Ovary (tissue), 9 donors: ENCODE results near the gene CTBP2. TPM values are rescaled to one million over a fixed set of nuclear protein-coding genes. Genes with fewer than 3 reads are reported as not detected.
A peak's percentile ranks its signal among the peaks of the same experiment; 100 is the strongest.

Experiments used
- DNase-seq, 5 donors: peaks; one replicate each; pipeline ENCODE4 v3.0.0-alpha.2; 2019 to 2020
- H3K27ac ChIP-seq, 2 donors: fragments of 200-600 bp; one replicate each; pipeline versions ENCODE4 v1.5.1 to v1.8.0; 2019 to 2022
- H3K27me3 ChIP-seq: fragments of 200-600 bp; one replicate; pipeline ENCODE4 v1.8.0; 2022
- H3K36me3 ChIP-seq: fragments of 200-600 bp; sonication (generic); one replicate; pipeline ENCODE4 v1.5.1; 2019
- H3K4me1 ChIP-seq: one replicate; pipeline ENCODE4 v1.8.1; 2013; ENCODE audit warnings: mild to moderate bottlenecking, moderate library complexity; ENCODE audit not compliant: insufficient read depth
- H3K4me3 ChIP-seq: fragments of 200-600 bp; sonication (generic); one replicate; pipeline ENCODE4 v1.5.1; 2017
- H3K9me3 ChIP-seq, 2 donors: fragments of 200-600 bp in 1 of 2; sonication (generic) in 1 of 2; one replicate each; pipeline versions ENCODE4 v1.5.1 to v1.8.1; 2013 to 2019; ENCODE audit warnings: mild to moderate bottlenecking in 1 of 2, moderate library complexity in 1 of 2
- CTCF ChIP-seq, 3 donors: fragments of 450-650 bp in 2 of 3; fragments of 200-600 bp in 1 of 3; IDR thresholded peaks; one replicate each; pipeline versions ENCODE4 v1.5.1 to v1.8.0; 2016 to 2022; ENCODE audit warnings: antibody characterized with exemption in 3 of 3, mild to moderate bottlenecking in 1 of 3
- EP300 ChIP-seq: sonication (generic); formaldehyde crosslinking; IDR thresholded peaks from one replicate; pipeline ENCODE4 v1.6.1; 2017; ENCODE audit warnings: antibody characterized with exemption
- POLR2A ChIP-seq: fragments of 450-650 bp; IDR thresholded peaks from one replicate; pipeline ENCODE4 v1.6.1; 2017; ENCODE audit warnings: antibody characterized with exemption, mild to moderate bottlenecking, moderate library complexity
- WGBS, 3 donors: extraction: QIAGEN DNeasy Blood & Tissue Kit in 1 of 3; methylation state at CpG; one replicate each; pipeline versions ENCODE4 v1.1.5 to v1.1.7; 2013 to 2017; 5-methylcytosine and 5-hydroxymethylcytosine counted together
- intact Hi-C, 4 donors: fragments of 100-400 bp; cut with DNase I; formaldehyde crosslinking; loops; one replicate each; pipeline versions ENCODE4 v1.11.0 to v1.15.1; 2022 to 2023
- polyA plus RNA-seq, 2 donors: library from polyadenylated mRNA; stranded (reverse); fragments of 200-250 nt in 1 of 2; fragments of 350-450 nt in 1 of 2; fragmentation: Illumina TruSeq in 1 of 2; extraction: RNeasy Lipid Tissue Mini Kit (QIAGEN cat#74804) in 1 of 2; gene quantifications; one replicate each; pipeline ENCODE4 v1.2.3, GENCODE V29; 2013 to 2014
- total RNA-seq, 7 donors: library from RNA; depleted of rRNA in 2 of 7; stranded (reverse); fragments of >200 nt in 2 of 7; fragmentation: NEBNext Ultra II Directional in 3 of 7; extraction: Animal tissue kit (Norgen Biotek cat#: 25700) in 3 of 7; gene quantifications; one replicate each; pipeline versions ENCODE4 v1.1.0 to v1.2.4, GENCODE V29; 2016 to 2023
- donor health status: DM: no; HTN: no; CAD: no; lungs with moderate emphysema.
- donor health status: DM: no; HTN: no; CAD: no.
- donor health status: Bipolar disorder and iron deficiency.
- donor health status: DM: yes; HTN: yes; CAD: no.
- donor health status: DM: no; HTN: no; CAD: no.
- donor health status: DM: yes; HTN: yes; CAD: no.

The CTBP2 gene
- total and polyA plus RNA-seq, 9 donors, result 25.3 to 107 (median 69.5) TPM

GRCh38 chr10:125012851-125013528, 147.4 kb downstream of the CTBP2 start:
- intact Hi-C loops, result no loop called here
- H3K4me1 ChIP-seq, result peaks cover 45% of the 10 kb centered on the region

GRCh38 chr10:125011926-125012705, 148.2 kb downstream of the CTBP2 start:
- peak in 1 of 5 donors; percentile 44 for DNase-seq
- 59 to 79% (median 77%) methylated on average over 26 to 27 of the region's 27 CpGs for WGBS, 3 donors
- intact Hi-C loops, result no loop called here
- no peak overlapping the region for H3K27ac ChIP-seq
- H3K4me3 ChIP-seq, result no peak overlapping the region
- H3K36me3 ChIP-seq, result no peaks in the 10 kb centered on the region
- H3K27me3 ChIP-seq, result no peaks in the 10 kb centered on the region
- H3K9me3 ChIP-seq, result no peaks in the 10 kb centered on the region
- H3K4me1 ChIP-seq, result peaks cover 40% of the 10 kb centered on the region
- TF ChIP-seq EP300, result no peak
- no peak for TF ChIP-seq CTCF (IDR thresholded peaks at IDR 0.05)
- no peak for TF ChIP-seq POLR2A

More at GRCh38 chr10:125012851-125013528, 147.4 kb downstream of the CTBP2 start:
- H3K36me3 ChIP-seq, result no peaks in the 10 kb centered on the region
- WGBS, 3 donors, result 91 to 95% (median 95%) methylated on average over 15 of the region's 15 CpGs
- peak overlapping the region in 1 of 2 donors; percentile 12 for H3K27ac ChIP-seq
- no peak overlapping the region for H3K4me3 ChIP-seq
- no peaks in the 10 kb centered on the region for H3K27me3 ChIP-seq
- DNase-seq, result no peak
- TF ChIP-seq EP300 (no peak), CTCF (IDR thresholded peaks at IDR 0.05) (no peak)
- H3K9me3 ChIP-seq, result no peaks in the 10 kb centered on the region

- 86 to 89% (median 86%) methylated on average over 16 of the region's 16 CpGs for WGBS, 3 donors
- TF ChIP-seq CTCF (IDR thresholded peaks at IDR 0.05) (no peak), POLR2A (no peak), EP300 (no peak)
- intact Hi-C loops, result no loop called here
- Histone ChIP-seq H3K4me3 (no peak overlapping the region), H3K4me1 (peaks cover 33% of the 10 kb centered on the region), H3K9me3 (no peaks in the 10 kb centered on the region), H3K27me3 (no peaks in the 10 kb centered on the region), H3K36me3 (no peaks in the 10 kb centered on the region), H3K27ac (no peak overlapping the region)
- peak in 2 of 5 donors; percentile 12 to 27 for DNase-seq
These were observed 149.0 kb downstream of the CTBP2 start for GRCh38 chr10:125011171-125011925.

- TF ChIP-seq POLR2A (no peak), CTCF (IDR thresholded peaks at IDR 0.05) (no peak), EP300 (no peak)
- Histone ChIP-seq H3K4me3 (no peak overlapping the region), H3K9me3 (no peaks in the 10 kb centered on the region), H3K4me1 (peaks cover 24% of the 10 kb centered on the region), H3K27ac (no peak overlapping the region), H3K36me3 (no peaks in the 10 kb centered on the region), H3K27me3 (no peaks in the 10 kb centered on the region)
- peak in 2 of 5 donors; percentile 13 to 24 for DNase-seq
- intact Hi-C loops, result no loop called here
- WGBS, 3 donors, result 45 to 67% (median 61%) methylated on average over 5 of the region's 5 CpGs
These were observed 150.0 kb downstream of the CTBP2 start for GRCh38 chr10:125010362-125010761.
